HUES48 (cell line): ENCODE data around the gene THAP7.

Experiments
- H3K27ac ChIP-seq: one replicate; pipeline ENCODE4 v1.7.0; 2013; ENCODE audit warnings: low read depth, low read length, inconsistent platforms
- H3K27me3 ChIP-seq: 2 replicates; pipeline ENCODE4 v1.6.1; 2013; ENCODE audit warnings: mild to moderate bottlenecking, low read length; ENCODE audit not compliant: control insufficient read depth, insufficient read depth
- H3K36me3 ChIP-seq: 2 replicates; pipeline ENCODE4 v1.6.1; 2013; ENCODE audit warnings: low read length; ENCODE audit not compliant: control insufficient read depth, insufficient read depth
- H3K4me1 ChIP-seq: 2 replicates; pipeline ENCODE4 v1.6.1; 2013; ENCODE audit warnings: mild to moderate bottlenecking, low read length; ENCODE audit not compliant: control insufficient read depth, insufficient read depth
- H3K4me3 ChIP-seq: 2 replicates; pipeline ENCODE4 v1.5.1; 2013; ENCODE audit warnings: mild to moderate bottlenecking, low read depth, low read length
- H3K9ac ChIP-seq: 2 replicates; pipeline ENCODE4 v1.6.1; 2013; ENCODE audit warnings: mild to moderate bottlenecking, low read depth, low read length, moderate library complexity
- H3K9me3 ChIP-seq: 2 replicates; pipeline ENCODE4 v1.6.1; 2013; ENCODE audit warnings: low read length; ENCODE audit not compliant: control insufficient read depth, insufficient read depth

Gene THAP7

DNA sequence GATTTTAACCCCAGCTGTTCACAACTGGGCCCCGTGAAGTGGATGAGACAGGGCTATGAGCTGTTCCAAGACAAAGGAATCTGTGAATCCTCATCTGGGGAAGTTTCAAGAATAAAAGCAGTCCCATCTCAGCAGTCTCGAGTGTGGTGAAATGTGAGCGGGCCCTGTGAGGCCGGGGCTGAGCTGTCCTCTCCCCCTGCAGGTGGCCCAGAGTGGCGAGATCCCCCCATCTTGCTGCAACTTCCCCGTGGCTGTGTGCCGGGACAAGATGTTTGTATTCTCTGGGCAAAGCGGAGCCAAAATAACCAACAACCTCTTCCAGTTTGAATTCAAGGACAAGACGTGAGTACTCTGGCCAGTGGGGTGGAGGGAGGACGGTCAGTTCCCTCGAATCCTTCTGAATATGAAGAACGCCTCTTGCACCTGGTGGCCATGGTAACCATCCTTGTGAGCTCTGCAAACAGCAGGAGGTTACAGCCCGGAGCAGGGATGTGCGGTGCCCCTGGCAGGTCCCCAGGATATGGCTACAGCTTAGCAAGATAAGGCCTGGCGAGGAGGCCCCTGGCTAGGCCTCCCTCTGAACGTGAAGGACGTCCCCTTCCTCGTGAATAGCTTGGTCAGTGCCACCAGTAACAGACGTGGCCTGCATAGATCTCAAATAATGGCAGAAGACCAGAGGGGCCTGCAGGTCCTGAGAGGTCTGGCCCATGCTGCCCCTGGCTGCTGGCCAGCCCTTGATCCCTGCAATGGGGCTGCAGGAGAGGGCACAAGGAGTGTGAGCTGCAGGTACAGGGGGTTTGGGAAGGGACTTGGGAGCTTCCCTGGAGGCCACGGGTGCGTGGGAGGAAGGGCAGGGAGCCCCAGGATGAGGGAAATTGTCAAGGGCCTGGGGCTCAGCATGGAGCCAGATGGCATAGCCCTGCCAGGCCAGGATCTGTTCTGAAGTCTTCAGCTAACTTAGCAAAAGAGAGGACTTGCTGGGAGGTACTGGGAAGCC is 11.4 kb downstream of the THAP7 start:
- H3K4me1 ChIP-seq: no peaks in the 10 kb centered on the region
- no peaks in the 10 kb centered on the region for H3K27me3 ChIP-seq
- H3K27ac ChIP-seq: no peak overlapping the region
- no peaks in the 10 kb centered on the region for H3K9me3 ChIP-seq
- H3K4me3 ChIP-seq: no peak overlapping the region
- H3K36me3 ChIP-seq: peaks cover 48% of the 10 kb centered on the region
- H3K9ac ChIP-seq: no peak overlapping the region

DNA sequence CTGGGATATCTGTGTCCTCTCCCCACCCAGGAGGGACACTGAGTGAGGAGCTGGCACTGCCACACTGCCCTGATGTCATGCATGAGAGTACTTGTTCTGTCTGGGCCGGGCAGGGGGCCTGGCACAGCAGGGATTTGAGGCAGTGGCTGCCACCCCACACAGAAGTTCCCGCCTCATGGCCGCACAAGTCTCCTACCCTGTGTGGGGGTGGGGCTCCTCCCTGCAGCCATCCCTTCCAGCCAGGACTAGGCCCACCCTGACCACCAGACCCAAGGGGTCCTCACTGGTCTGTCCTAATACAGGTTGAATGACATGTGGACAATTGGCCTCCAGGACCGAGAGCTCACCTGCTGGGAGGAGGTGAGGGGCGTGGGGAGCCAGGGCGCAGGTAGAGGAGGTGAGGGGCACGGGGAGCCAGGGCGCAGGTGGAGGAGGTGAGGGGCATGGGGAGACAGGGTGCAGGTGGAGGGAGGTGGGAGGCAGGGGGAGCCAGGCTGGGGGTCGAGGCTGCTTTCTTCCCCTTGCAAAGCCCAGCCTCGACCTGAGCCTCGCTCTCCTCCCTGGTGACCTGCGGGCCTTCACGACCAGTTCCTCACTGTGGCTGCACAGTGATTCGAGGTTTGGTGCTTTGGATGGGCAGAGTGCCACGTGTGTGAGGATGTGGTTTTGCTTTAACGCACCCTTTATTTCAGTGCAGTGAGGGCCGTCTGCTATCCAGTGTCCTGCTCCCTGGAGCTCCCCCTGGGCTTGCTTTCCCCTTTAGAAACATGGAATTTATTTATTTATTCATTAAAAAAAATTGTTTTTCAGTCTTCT is 12.4 kb downstream of the THAP7 start:
- Histone ChIP-seq H3K36me3 (peaks cover 48% of the 10 kb centered on the region), H3K9ac (no peak overlapping the region), H3K4me3 (no peak overlapping the region), H3K4me1 (no peaks in the 10 kb centered on the region), H3K27ac (no peak overlapping the region), H3K27me3 (no peaks in the 10 kb centered on the region), H3K9me3 (no peaks in the 10 kb centered on the region)

DNA sequence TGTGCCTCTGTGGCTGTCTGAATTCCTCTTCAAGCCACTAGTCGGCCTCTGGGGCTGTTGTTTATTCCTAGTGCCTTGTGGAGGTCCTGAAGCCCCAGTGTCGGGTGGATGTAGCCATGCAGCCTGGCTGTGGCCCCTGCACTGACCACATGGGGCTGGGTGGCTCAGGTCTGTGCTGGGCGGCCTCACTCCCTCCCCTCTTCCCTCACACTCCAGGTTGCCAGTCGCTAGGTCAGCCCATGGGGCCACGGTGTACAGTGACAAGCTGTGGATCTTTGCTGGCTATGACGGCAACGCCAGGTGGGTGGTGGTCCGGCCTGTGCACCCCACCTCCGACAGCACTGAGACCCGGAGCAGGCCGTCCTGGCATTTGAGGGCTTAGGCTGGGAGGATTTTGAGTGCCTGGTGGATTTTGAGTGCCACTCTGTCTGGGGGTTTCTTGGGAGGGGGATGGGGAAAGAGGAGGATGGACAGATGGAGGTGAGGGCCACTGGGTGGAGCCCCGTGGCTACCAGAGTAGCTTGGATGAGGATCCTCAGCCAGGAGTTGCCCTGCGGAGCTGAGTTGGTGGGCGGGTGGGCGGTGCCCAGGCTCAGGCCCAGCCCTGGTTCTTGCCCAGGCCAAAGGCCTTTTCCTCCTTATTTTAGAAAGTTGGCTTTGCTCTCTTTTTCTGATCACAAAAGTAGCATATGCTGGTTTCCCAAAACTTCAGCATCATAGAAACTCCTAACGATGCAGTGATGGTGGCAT is 13.2 kb downstream of the THAP7 start:
- Histone ChIP-seq H3K9me3 (no peaks in the 10 kb centered on the region), H3K36me3 (peaks cover 51% of the 10 kb centered on the region), H3K4me1 (no peaks in the 10 kb centered on the region), H3K27ac (no peak overlapping the region), H3K27me3 (no peaks in the 10 kb centered on the region), H3K4me3 (no peak overlapping the region), H3K9ac (no peak overlapping the region)

DNA sequence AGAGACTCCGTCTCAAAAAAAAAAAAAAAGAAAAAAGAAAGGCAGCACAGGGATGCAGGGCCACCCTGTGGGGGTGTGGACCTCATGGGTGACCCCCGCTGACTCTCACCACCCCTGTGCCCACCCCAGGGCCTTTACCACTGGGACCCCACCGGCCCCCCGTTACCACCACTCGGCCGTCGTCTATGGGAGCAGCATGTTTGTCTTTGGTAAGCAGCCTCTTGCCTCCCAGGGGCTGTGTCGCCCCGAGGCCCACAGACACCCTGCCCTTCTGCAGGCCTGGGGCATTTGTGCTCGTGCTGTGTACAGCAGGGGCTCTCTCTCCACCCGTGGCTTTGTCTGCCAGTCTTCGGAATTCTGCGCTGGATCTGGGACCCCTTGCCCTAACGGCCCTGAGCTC is 14.5 kb downstream of the THAP7 start:
- H3K4me1 ChIP-seq: no peaks in the 10 kb centered on the region
- no peak overlapping the region for H3K4me3 ChIP-seq
- H3K9me3 ChIP-seq: no peaks in the 10 kb centered on the region
- H3K27ac ChIP-seq: no peak overlapping the region
- no peak overlapping the region for H3K9ac ChIP-seq
- H3K27me3 ChIP-seq: peaks cover 5% of the 10 kb centered on the region
- peaks cover 44% of the 10 kb centered on the region for H3K36me3 ChIP-seq

DNA sequence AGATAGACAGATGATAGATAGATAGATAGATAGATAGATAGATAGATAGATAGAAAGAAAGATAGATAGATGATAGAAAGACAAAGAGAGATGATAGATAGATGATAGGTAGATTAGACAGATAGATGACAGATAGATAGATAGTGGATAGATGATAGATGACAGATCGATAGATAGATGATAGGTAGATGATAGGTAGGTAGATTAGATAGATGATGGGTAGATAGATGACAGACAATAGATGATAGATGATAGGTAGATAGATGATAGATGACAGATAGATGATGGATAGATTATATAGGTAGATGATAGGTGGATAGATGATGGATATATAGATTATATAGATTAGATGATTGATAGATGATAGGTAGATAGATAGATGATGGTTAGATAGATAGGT is 15.6 kb downstream of the THAP7 start:
- no peak overlapping the region for H3K9ac ChIP-seq
- no peaks in the 10 kb centered on the region for H3K9me3 ChIP-seq
- no peak overlapping the region for H3K27ac ChIP-seq
- H3K4me3 ChIP-seq: no peak overlapping the region
- H3K27me3 ChIP-seq: peaks cover 5% of the 10 kb centered on the region
- peaks cover 33% of the 10 kb centered on the region for H3K36me3 ChIP-seq
- peaks cover 3% of the 10 kb centered on the region; the same call in 1 of the 2 replicates for H3K4me1 ChIP-seq

DNA sequence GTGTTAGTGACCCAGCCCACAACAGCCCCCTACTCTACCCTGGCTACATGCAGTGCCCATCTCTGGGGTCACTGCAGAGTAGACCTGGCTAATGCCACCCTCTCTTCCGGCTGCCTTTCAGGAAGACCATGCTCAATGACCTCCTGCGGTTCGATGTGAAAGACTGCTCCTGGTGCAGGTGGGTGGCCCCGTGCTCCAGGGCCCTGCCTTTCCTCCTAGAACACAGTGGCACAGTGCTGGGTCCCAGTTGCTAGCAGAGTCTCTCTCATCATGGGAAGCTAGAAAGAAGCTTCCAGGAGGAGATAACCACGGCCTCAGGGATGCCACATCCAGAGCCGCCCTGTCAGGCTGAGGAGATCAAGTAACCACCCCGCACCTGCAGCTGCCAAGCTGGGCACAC is 16.2 kb downstream of the THAP7 start:
- peaks cover 5% of the 10 kb centered on the region; the same call in 1 of the 2 replicates for H3K4me1 ChIP-seq
- no peak overlapping the region for H3K27ac ChIP-seq
- H3K27me3 ChIP-seq: peaks cover 7% of the 10 kb centered on the region
- H3K9me3 ChIP-seq: no peaks in the 10 kb centered on the region
- H3K4me3 ChIP-seq: no peak overlapping the region
- H3K9ac ChIP-seq: no peak overlapping the region
- H3K36me3 ChIP-seq: peaks cover 30% of the 10 kb centered on the region

DNA sequence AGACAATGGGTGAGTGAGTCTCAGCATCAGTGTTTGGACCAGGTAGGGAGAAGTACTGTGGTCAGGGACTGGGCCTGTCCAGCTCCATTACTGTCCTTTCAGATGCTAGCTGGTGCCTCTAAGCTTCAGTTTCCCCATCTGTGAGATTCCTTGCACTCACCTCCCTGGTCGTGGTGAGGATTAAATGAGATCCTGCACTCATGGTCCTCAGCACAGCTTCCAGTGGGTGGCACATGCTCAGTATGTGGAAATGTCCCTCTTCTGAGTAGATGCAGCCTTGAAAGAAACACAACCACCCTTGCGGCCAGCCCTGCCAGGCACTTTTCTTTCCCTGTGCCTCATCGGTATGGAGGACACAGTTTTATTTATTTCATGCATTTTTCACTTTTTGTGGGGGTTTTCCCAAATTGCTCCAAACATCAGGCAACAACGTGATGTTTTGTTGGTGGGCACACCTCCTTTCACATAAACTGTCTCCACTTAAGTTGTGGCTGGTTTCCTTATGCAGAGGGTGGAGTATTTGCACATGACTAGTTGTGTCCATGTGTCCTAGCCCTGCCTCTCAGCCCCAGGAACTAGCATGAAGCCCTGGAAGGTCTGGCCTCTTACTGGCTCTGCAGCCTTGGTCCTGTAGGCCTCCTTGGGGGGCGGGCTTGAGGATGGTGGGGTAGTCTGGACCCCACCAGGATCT is 18.7 kb downstream of the THAP7 start:
- peaks cover 23% of the 10 kb centered on the region for H3K36me3 ChIP-seq
- H3K4me1 ChIP-seq: peaks cover 12% of the 10 kb centered on the region; the same call in 1 of the 2 replicates
- H3K9ac ChIP-seq: no peak overlapping the region
- H3K4me3 ChIP-seq: peak overlapping the region; percentile 84
- H3K27ac ChIP-seq: no peak overlapping the region
- peaks cover 6% of the 10 kb centered on the region for H3K9me3 ChIP-seq
- H3K27me3 ChIP-seq: peaks cover 24% of the 10 kb centered on the region

DNA sequence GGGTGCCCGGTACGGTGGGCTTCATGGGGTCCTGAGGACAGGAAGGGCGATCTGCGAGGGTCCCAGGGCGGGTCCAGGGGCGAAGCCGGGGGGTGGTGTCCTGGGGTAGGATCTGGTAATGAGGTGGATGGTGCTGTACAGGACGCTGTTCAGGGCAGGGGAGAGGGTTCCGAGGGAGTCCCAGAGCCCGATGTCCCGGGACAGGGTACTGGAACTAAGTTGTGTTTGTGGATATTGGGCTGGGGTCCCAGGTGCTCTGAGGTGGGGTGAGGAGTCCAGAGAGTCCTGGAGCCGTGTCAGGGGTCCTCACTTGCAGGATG is 19.4 kb downstream of the THAP7 start:
- peaks cover 24% of the 10 kb centered on the region for H3K27me3 ChIP-seq
- peaks cover 16% of the 10 kb centered on the region for H3K36me3 ChIP-seq
- no peak overlapping the region for H3K27ac ChIP-seq
- peak overlapping the region; percentile 94 for H3K9ac ChIP-seq
- peaks cover 12% of the 10 kb centered on the region; the same call in 1 of the 2 replicates for H3K4me1 ChIP-seq
- peak overlapping the region; percentile 84 for H3K4me3 ChIP-seq
- H3K9me3 ChIP-seq: peaks cover 6% of the 10 kb centered on the region

DNA sequence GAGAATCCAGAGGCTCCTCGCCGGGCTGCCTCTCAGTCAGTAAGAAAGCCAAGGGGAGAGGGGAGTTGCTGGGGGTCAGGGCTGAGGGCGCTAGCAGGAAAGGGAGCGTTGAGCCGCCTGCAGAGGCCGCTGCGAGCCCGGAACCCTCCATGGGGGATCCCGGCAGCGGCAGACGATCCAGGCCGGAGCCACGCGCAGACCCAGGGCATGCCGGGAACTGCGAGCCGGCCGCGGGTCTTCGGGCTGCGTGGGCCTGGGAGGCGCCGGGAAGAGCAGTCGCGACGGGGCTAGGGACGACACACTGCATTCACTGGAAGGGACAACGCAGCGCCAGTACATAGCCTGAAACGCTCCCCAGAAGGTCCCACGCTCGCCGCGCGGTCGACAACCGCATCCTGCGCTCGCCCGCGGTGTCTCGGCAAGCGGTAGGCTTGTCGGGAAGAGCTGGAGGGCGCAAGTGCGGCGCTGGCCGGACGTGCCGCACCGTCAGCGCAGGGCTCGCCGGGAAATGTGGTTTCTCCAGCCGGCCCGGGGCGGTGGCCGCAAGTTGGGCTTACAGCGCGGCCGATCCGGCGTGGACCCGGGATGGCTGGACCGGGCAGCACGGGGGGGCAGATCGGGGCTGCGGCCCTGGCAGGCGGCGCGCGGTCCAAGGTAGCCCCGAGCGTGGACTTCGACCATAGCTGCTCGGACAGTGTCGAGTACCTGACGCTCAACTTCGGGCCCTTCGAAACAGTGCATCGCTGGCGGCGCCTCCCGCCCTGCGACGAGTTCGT is 19.9 kb downstream of the THAP7 start, which contains the start of gene LZTR1:
Gene LZTR1, plus strand, starts transcription at position 511 of the 776 bp plus-strand sequence. Its CDS starts 75 bp downstream, at position 586.
- peak within 1 kb of the TSS; percentile 74 for H3K27ac ChIP-seq
- peaks cover 12% of the 10 kb centered on the region for H3K36me3 ChIP-seq
- peaks cover 25% of the 10 kb centered on the region for H3K27me3 ChIP-seq
- peak within 1 kb of the TSS; percentile 84 for H3K4me3 ChIP-seq
- H3K9ac ChIP-seq: peak within 1 kb of the TSS; percentile 94
- peaks cover 6% of the 10 kb centered on the region for H3K9me3 ChIP-seq
- H3K4me1 ChIP-seq: peaks cover 12% of the 10 kb centered on the region; the same call in 1 of the 2 replicates
